Thyroid gland (tissue), 4 donors: ENCODE measurements around the gene ZBTB7C. TPM values are rescaled to one million over a fixed set of nuclear protein-coding genes. Genes with fewer than 3 reads are reported as not detected.

Experiments used
- DNase-seq, 2 donors: peaks; one replicate each; pipeline ENCODE4 v3.0.0-alpha.2; 2019
- H3K27ac ChIP-seq, 3 donors: fragments of 200-600 bp; sonication (generic); 1 replicate in 2 of 3; 2 replicates in 1 of 3; pipeline ENCODE4 v1.5.1; 2016 to 2019; ENCODE audit warnings: mild to moderate bottlenecking in 1 of 3, moderate library complexity in 1 of 3
- H3K27me3 ChIP-seq: fragments of 200-600 bp; sonication (generic); one replicate; pipeline ENCODE4 v1.5.1; 2019
- H3K36me3 ChIP-seq, 2 donors: fragments of 200-600 bp; sonication (generic); one replicate each; pipeline ENCODE4 v1.5.1; 2016 to 2019
- H3K4me1 ChIP-seq, 2 donors: fragments of 200-600 bp; sonication (generic); one replicate each; pipeline ENCODE4 v1.5.1; 2017 to 2019
- H3K4me3 ChIP-seq, 3 donors: fragments of 200-600 bp; sonication (generic); replicated peaks in 1 of 3; 1 replicate in 2 of 3; 2 replicates in 1 of 3; pipeline ENCODE4 v1.5.1; 2016; ENCODE audit warnings: mild to moderate bottlenecking in 1 of 3
- H3K9me3 ChIP-seq: fragments of 200-600 bp; sonication (generic); one replicate; pipeline ENCODE4 v1.5.1; 2017
- POLR2A ChIP-seq, 2 donors: fragments of 450-650 bp; IDR thresholded peaks; one replicate each; pipeline ENCODE4 v1.6.1; 2017; ENCODE audit warnings: antibody characterized with exemption in 2 of 2, mild to moderate bottlenecking in 2 of 2, moderate library complexity in 1 of 2
- WGBS, 2 donors: methylation state at CpG; one replicate each; pipeline ENCODE4 v1.1.5; 2017; 5-methylcytosine and 5-hydroxymethylcytosine counted together
- intact Hi-C: fragments of 100-400 bp; cut with DNase I; formaldehyde crosslinking; loops from one replicate; pipeline ENCODE4 v1.15.1; 2023
- total RNA-seq, 4 donors: library from RNA; depleted of rRNA; stranded (reverse); fragments of >200 nt; gene quantifications; one replicate each; pipeline ENCODE4 v1.2.3, GENCODE V29; 2016
- TF ChIP-seq, protein P1 (sequence below), 6 experiments: fragments of 200-600 bp in 3 of 6; fragments of 450-650 bp in 3 of 6; sonication (generic) in 3 of 6; IDR thresholded peaks; one replicate each; pipeline ENCODE4 v1.5.1; 2016 to 2019; ENCODE audit warnings: antibody characterized with exemption in 6 of 6, mild to moderate bottlenecking in 2 of 6, inconsistent platforms in 1 of 6, moderate library complexity in 1 of 6

Gene ZBTB7C
- total RNA-seq, 4 donors from 2014 or later = 41.7 to 66.7 (median 49.5) TPM

GRCh38 chr18:48133671-48134251 lies 275.4 kb downstream of the ZBTB7C start:
- H3K27me3 ChIP-seq = no peaks in the 10 kb centered on the region
- no peaks in the 10 kb centered on the region for H3K36me3 ChIP-seq
- H3K9me3 ChIP-seq = no peaks in the 10 kb centered on the region
- TF ChIP-seq, protein P1, sequence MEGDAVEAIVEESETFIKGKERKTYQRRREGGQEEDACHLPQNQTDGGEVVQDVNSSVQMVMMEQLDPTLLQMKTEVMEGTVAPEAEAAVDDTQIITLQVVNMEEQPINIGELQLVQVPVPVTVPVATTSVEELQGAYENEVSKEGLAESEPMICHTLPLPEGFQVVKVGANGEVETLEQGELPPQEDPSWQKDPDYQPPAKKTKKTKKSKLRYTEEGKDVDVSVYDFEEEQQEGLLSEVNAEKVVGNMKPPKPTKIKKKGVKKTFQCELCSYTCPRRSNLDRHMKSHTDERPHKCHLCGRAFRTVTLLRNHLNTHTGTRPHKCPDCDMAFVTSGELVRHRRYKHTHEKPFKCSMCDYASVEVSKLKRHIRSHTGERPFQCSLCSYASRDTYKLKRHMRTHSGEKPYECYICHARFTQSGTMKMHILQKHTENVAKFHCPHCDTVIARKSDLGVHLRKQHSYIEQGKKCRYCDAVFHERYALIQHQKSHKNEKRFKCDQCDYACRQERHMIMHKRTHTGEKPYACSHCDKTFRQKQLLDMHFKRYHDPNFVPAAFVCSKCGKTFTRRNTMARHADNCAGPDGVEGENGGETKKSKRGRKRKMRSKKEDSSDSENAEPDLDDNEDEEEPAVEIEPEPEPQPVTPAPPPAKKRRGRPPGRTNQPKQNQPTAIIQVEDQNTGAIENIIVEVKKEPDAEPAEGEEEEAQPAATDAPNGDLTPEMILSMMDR (IDR thresholded peaks at IDR 0.05) = peak in 3 of 6 experiments; percentile 32 to 39 (median 32)
- TF ChIP-seq POLR2A (IDR thresholded peaks at IDR 0.05) = no peak
- 15 to 17% methylated on average over 5 of the region's 5 CpGs for WGBS, 2 donors
- peak overlapping the region in 2 of 3 donors; percentile 35 to 63 for H3K27ac ChIP-seq
- peak; percentile 66 to 71 for DNase-seq
- H3K4me1 ChIP-seq = peaks cover 27 to 51% of the 10 kb centered on the region in 2 donors
- no peak overlapping the region for H3K4me3 ChIP-seq
- intact Hi-C loops = loop anchor here (10.0 kb wide), 1 partner anchor 89 kb away; no protein-coding TSS in a partner anchor

DNA sequence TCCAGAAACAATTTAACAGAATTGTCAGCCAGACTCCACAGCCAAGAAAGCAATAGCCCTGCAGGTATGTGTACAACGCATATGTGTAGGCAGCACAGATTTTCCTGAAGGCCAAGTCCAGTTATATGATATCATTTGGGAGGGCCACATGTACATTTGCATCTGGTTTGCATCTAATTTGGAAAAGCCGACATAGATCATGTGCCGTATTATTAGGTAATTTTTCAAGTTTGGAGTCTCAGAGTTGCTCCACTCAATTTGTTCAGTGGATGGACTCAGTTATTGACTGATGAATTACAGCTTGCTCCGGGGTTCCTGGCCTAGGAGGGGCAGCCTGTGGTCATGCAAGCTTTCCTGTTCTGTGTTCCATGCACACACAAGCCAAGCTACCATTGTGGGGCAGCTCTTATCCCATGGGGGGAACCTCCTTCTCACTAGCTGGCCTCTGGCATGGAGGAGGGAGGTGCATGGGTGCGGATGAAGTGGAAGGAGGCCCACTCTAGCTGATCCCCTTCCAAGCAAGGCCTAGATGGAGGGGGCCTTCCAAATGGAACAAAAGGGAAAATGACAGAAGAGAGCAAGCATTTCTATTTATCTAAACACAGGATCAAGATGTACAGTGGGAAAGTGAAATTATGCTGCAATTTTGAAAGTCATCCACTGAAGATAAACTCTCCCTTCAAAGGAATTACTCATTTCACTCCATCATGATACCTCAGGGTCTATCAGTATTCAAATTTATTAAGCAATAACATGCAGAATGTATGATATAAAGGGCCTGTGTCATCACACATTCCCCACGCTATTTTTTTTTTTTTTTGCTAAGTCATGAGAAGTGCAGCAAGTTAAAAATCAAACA lies 276.2 kb downstream of the ZBTB7C start:
- Histone ChIP-seq H3K27me3 (no peaks in the 10 kb centered on the region), H3K9me3 (no peaks in the 10 kb centered on the region), H3K4me1 (peaks cover 19 to 43% of the 10 kb centered on the region in 2 donors), H3K4me3 (no peak overlapping the region), H3K36me3 (no peaks in the 10 kb centered on the region), H3K27ac (peak overlapping the region; percentile 29 to 63 (median 35))
- 72 to 73% methylated on average over 6 of the region's 6 CpGs for WGBS, 2 donors
- intact Hi-C loops = loop anchor here (10.0 kb wide), 1 partner anchor 88 kb away; no protein-coding TSS in a partner anchor
- no peak for DNase-seq
- TF ChIP-seq, protein P1 (IDR thresholded peaks at IDR 0.05) = no peak
- TF ChIP-seq POLR2A (IDR thresholded peaks at IDR 0.05) = no peak

DNA sequence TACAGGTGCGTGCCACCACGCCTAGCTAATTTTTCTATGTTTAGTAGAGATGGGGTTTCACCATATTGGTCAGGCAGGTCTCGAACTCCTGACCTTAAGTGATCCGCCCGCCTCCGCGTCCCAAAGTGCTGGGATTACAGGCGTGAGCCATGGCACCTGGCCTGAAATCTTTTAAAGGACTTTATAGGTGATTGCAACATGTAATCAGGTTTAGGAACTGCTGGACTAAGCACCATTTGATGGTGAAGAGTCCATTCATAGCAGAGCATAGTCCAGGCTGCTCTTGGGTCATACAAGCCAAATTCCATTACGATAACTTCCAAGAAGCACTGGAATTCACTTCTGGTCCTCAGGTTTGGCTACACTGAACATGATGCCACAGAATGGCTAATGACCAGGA lies 278.1 kb downstream of the ZBTB7C start:
- Histone ChIP-seq H3K9me3 (no peaks in the 10 kb centered on the region), H3K4me1 (peaks cover 17 to 44% of the 10 kb centered on the region in 2 donors), H3K27me3 (no peaks in the 10 kb centered on the region), H3K4me3 (no peak overlapping the region), H3K36me3 (no peaks in the 10 kb centered on the region), H3K27ac (no peak overlapping the region)
- TF ChIP-seq POLR2A (IDR thresholded peaks at IDR 0.05) = no peak
- TF ChIP-seq, protein P1 (IDR thresholded peaks at IDR 0.05) = no peak
- intact Hi-C loops = loop anchor here (10.0 kb wide), 1 partner anchor 86 kb away; no protein-coding TSS in a partner anchor
- no peak for DNase-seq
- WGBS, 2 donors = 95 to 99% methylated on average over 9 of the region's 9 CpGs

DNA sequence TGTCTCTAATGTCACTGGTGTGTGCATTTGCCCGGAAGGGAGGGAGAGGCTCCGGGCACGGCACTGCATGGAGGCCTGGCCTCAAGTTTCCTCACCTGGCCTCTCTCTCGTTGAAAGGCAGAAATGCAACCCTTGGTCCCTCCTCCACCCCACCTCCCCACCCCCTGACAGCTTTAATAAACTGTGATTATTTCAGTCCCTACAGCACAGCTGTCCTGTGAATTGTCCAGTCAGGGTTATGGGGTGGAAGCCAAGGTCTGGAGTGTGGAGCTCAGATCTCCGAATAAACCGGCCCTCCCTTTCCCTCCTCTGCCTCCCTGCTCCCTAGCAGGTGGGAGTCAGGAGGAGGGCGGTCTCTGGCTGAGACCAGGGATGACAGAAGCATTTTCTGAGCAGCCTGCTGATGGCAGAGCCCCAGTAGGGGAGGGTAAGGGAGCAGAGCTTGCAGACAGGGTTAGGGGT lies 279.5 kb downstream of the ZBTB7C start:
- Histone ChIP-seq H3K27me3 (no peaks in the 10 kb centered on the region), H3K27ac (peak overlapping the region in 1 of 3 donors; percentile 12), H3K36me3 (no peaks in the 10 kb centered on the region), H3K9me3 (no peaks in the 10 kb centered on the region), H3K4me3 (no peak overlapping the region), H3K4me1 (peaks cover 13 to 46% of the 10 kb centered on the region in 2 donors)
- 75 to 77% methylated on average over 7 of the region's 7 CpGs for WGBS, 2 donors
- DNase-seq = no peak
- intact Hi-C loops = loop anchor here (5.0 to 10.0 kb wide), 2 partner anchors 85 to 167 kb away; no protein-coding TSS in a partner anchor
- TF ChIP-seq POLR2A (IDR thresholded peaks at IDR 0.05) = no peak
- TF ChIP-seq, protein P1 (IDR thresholded peaks at IDR 0.05) = no peak
